Endothelial cell of umbilical vein (primary cell): ENCODE measurements around the gene TULP4. TPM values are rescaled to one million over a fixed set of nuclear protein-coding genes. Genes with fewer than 3 reads are reported as not detected.

Source experiments
- BruUV-seq: library from RNA; stranded (reverse); fragments of 400-500 nt; replicated peaks from 2 replicates; lab custom pipeline; 2021; lab: Mats Ljungman, UMichigan
- CTCF ChIA-PET: fragments of 300-600, 350-600 bp; sonication (Branson Sonifier 250); formaldehyde crosslinking; loops from one replicate; lab custom pipeline; 2021; ENCODE audit warnings: antibody characterized with exemption, inconsistent platforms; lab: Charles Lee
- POLR2A ChIA-PET: fragments of 300-600, 350-600 bp; sonication (Branson Sonifier 250); formaldehyde crosslinking; loops from one replicate; lab custom pipeline; 2021; ENCODE audit warnings: antibody characterized with exemption, inconsistent platforms; lab: Charles Lee
- DNase-seq: peaks from one replicate; pipeline ENCODE4 v3.0.0-alpha.2; 2011; ENCODE audit warnings: low read depth, low spot score
- FAIRE-seq: peaks from 2 replicates; lab custom pipeline; 2011; peaks lifted over from hg19 to GRCh38; lab: Jason Lieb, UNC
- H2AFZ ChIP-seq: 2 replicates; pipeline ENCODE4 v1.6.0; 2012; ENCODE audit warnings: low read depth, low read length, control low read depth, inconsistent platforms
- H3K27ac ChIP-seq: 2 replicates; pipeline ENCODE4 v1.5.1; 2011; ENCODE audit warnings: low read depth, mild to moderate bottlenecking, control low read depth, low read length, moderate library complexity; ENCODE audit not compliant: insufficient read depth
- H3K27me3 ChIP-seq, 2 experiments: 2 replicates each; pipeline versions ENCODE4 v1.6.0 to v1.6.1; 2011; ENCODE audit warnings: low read length in 2 of 2, mixed read lengths in 1 of 2; ENCODE audit not compliant: control insufficient read depth in 2 of 2, insufficient read depth in 2 of 2
- H3K36me3 ChIP-seq, 2 experiments: 2 replicates in 1 of 2; 3 replicates in 1 of 2; pipeline ENCODE4 v1.5.1; 2011; ENCODE audit warnings: low read length in 2 of 2, mild to moderate bottlenecking in 1 of 2, moderate library complexity in 1 of 2; ENCODE audit not compliant: control insufficient read depth in 2 of 2, insufficient read depth in 2 of 2; ENCODE audit errors: extremely low read depth in 1 of 2
- H3K4me1 ChIP-seq: 3 replicates; pipeline ENCODE4 v1.5.1; 2011; ENCODE audit warnings: mild to moderate bottlenecking, low read length; ENCODE audit not compliant: control insufficient read depth, insufficient read depth; ENCODE audit errors: extremely low read depth
- H3K4me2 ChIP-seq: 2 replicates; pipeline ENCODE4 v1.6.1; 2011; ENCODE audit warnings: low read length, control low read depth, mixed read lengths; ENCODE audit not compliant: insufficient read depth
- H3K4me3 ChIP-seq, 3 experiments: fragments of 200-600 bp in 1 of 3; sonication (generic), shearing (Covaris generic) in 1 of 3; replicated peaks in 1 of 3; 2 replicates each; pipeline ENCODE4 v1.5.1; 2011 to 2016; ENCODE audit warnings: control low read depth in 3 of 3, low read length in 3 of 3, mild to moderate bottlenecking in 2 of 3, inconsistent platforms in 1 of 3, low read depth in 1 of 3, moderate library complexity in 1 of 3; ENCODE audit not compliant: insufficient read depth in 1 of 3
- H3K79me2 ChIP-seq: 2 replicates; pipeline ENCODE4 v1.6.0; 2012; ENCODE audit warnings: low read length, inconsistent platforms; ENCODE audit not compliant: control insufficient read depth, insufficient read depth
- H3K9ac ChIP-seq: replicated peaks from 2 replicates; pipeline ENCODE3; 2011; ENCODE audit warnings: low read length, control low read depth; ENCODE audit not compliant: insufficient read depth; ENCODE audit errors: extremely low read depth
- H3K9me1 ChIP-seq: replicated peaks from 3 replicates; pipeline ENCODE4 v1.6.0; 2011; ENCODE audit warnings: mild to moderate bottlenecking, low read length; ENCODE audit not compliant: control insufficient read depth, insufficient read depth; ENCODE audit errors: extremely low read depth
- H3K9me3 ChIP-seq: replicated peaks from 2 replicates; pipeline ENCODE4 v1.5.1; 2012; ENCODE audit warnings: low read length, inconsistent platforms; ENCODE audit not compliant: control insufficient read depth, insufficient read depth
- H4K20me1 ChIP-seq: replicated peaks from 2 replicates; pipeline ENCODE3; 2011; ENCODE audit warnings: mild to moderate bottlenecking, low read length; ENCODE audit not compliant: control insufficient read depth, insufficient read depth; ENCODE audit errors: extremely low read depth
- EZH2 ChIP-seq: IDR thresholded peaks from 2 replicates; pipeline ENCODE4 v1.6.1; 2012; ENCODE audit warnings: borderline replicate concordance, low read depth, mild to moderate bottlenecking, moderate library complexity, low read length, inconsistent platforms; ENCODE audit not compliant: severe bottlenecking
- FOS ChIP-seq: IDR thresholded peaks from 2 replicates; pipeline ENCODE4 v1.6.1; 2011; ENCODE audit warnings: mild to moderate bottlenecking, low read length, moderate library complexity, borderline replicate concordance; ENCODE audit not compliant: insufficient read depth
- GATA2 ChIP-seq: IDR thresholded peaks from 2 replicates; pipeline ENCODE4 v1.7.0; 2011; ENCODE audit warnings: low read depth, mild to moderate bottlenecking, moderate library complexity, mixed read lengths, low read length; ENCODE audit not compliant: insufficient read length, insufficient read depth
- JUN ChIP-seq: IDR thresholded peaks from 2 replicates; pipeline ENCODE4 v1.6.1; 2011; ENCODE audit warnings: borderline replicate concordance, low read depth; ENCODE audit not compliant: insufficient read length, insufficient read depth
- MYC ChIP-seq: IDR thresholded peaks from one replicate; pipeline ENCODE4 v1.6.1; 2011; ENCODE audit warnings: mild to moderate bottlenecking, low read depth, low read length
- POLR2A ChIP-seq: IDR thresholded peaks from 2 replicates; pipeline ENCODE4 v1.6.1; 2012; ENCODE audit warnings: low read depth, mild to moderate bottlenecking, control low read depth, low read length
- POLR2AphosphoS5 ChIP-seq: IDR thresholded peaks from 2 replicates; pipeline ENCODE4 v1.6.1; 2012; ENCODE audit warnings: low read depth, mild to moderate bottlenecking, control low read depth, low read length, moderate library complexity; ENCODE audit not compliant: insufficient read depth
- dilution Hi-C: fragments of 300-500 bp; cut with MboI; formaldehyde crosslinking; loops from one replicate; pipeline ENCODE4 v1.15.0; 2019; ENCODE audit warnings: low sequenced_read_pairs; ENCODE audit not compliant: extremely low pct_ligation_motif_present
- intact Hi-C: fragments of 100-400 bp; cut with micrococcal nuclease; formaldehyde crosslinking; loops from one replicate; pipeline ENCODE4 v1.10.0; 2022
- polyA plus RNA-seq, 4 experiments: library from polyadenylated mRNA; depleted of rRNA in 3 of 4; stranded (reverse) in 3 of 4; unstranded in 1 of 4; fragments of >200 nt; gene quantifications; 2 replicates each; pipeline versions ENCODE4 v1.2.1 to v1.2.3, GENCODE V29; 2011 to 2012; ENCODE audit warnings: missing spikeins in 1 of 4
- total RNA-seq: library from RNA; stranded (reverse); gene quantifications from 2 replicates; pipeline ENCODE4 v1.2.3, GENCODE V29; 2021
- TF ChIP-seq, protein P1 (sequence below), 2 donors: IDR thresholded peaks; 1 replicate in 1 of 2; 2 replicates in 1 of 2; pipeline ENCODE4 v1.5.1; 2011; ENCODE audit warnings: low read length in 2 of 2, mild to moderate bottlenecking in 2 of 2, moderate library complexity in 2 of 2, control low read depth in 1 of 2, inconsistent platforms in 1 of 2, low read depth in 1 of 2; ENCODE audit not compliant: insufficient read depth in 1 of 2; ENCODE audit errors: extremely low read depth in 1 of 2
- TF ChIP-seq, protein P2 (sequence below): IDR thresholded peaks from 2 replicates; pipeline ENCODE4 v1.6.1; 2011; ENCODE audit not compliant: insufficient read depth, insufficient read length

The TULP4 gene
- total and polyA plus RNA-seq, 2 donors (not counting 3 experiments of a cell fraction or from before 2014, with no cell fraction given): 10.8 to 55.1 TPM

DNA sequence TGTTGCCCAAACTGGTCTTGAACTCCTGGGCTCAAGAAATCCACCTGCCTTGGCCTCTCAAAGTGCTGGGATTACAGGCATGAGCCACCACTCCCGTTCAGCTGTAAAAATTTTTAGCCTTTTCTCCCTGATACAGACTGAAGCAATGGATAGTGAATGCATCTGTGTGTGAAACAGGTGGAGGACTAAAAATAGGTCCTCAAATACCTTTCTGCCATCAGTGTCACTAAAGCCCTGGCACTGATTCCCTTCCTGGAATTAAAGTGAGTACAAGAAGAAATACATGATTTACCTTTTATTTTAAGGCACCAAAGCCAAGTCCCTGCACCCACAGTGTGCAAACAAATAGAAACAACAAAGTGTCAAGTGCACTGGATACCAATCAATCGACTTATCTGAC, 25.1 kb downstream of the TULP4 start:
- no peaks in the 10 kb centered on the region for H4K20me1 ChIP-seq
- H3K4me2 ChIP-seq: no peak overlapping the region
- intact Hi-C loops: no loop called here
- H3K36me3 ChIP-seq: peaks cover 0 to 2% of the 10 kb centered on the region in 2 experiments
- DNase-seq (no peak), FAIRE-seq (no peak)
- POLR2A ChIA-PET: no interaction called here
- H3K9me1 ChIP-seq: no peaks in the 10 kb centered on the region
- TF ChIP-seq, protein P1, sequence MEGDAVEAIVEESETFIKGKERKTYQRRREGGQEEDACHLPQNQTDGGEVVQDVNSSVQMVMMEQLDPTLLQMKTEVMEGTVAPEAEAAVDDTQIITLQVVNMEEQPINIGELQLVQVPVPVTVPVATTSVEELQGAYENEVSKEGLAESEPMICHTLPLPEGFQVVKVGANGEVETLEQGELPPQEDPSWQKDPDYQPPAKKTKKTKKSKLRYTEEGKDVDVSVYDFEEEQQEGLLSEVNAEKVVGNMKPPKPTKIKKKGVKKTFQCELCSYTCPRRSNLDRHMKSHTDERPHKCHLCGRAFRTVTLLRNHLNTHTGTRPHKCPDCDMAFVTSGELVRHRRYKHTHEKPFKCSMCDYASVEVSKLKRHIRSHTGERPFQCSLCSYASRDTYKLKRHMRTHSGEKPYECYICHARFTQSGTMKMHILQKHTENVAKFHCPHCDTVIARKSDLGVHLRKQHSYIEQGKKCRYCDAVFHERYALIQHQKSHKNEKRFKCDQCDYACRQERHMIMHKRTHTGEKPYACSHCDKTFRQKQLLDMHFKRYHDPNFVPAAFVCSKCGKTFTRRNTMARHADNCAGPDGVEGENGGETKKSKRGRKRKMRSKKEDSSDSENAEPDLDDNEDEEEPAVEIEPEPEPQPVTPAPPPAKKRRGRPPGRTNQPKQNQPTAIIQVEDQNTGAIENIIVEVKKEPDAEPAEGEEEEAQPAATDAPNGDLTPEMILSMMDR (IDR thresholded peaks at IDR 0.05; ENCODE audit: extremely low read depth in 1 of 2, insufficient read depth in 1 of 2, low read depth in 1 of 2, low read length in 2 of 2): no peak
- TF ChIP-seq MYC (no peak), POLR2AphosphoS5 (no peak), POLR2A (no peak), EZH2 (no peak), GATA2 (no peak), FOS (no peak), JUN (no peak)
- TF ChIP-seq, protein P2, sequence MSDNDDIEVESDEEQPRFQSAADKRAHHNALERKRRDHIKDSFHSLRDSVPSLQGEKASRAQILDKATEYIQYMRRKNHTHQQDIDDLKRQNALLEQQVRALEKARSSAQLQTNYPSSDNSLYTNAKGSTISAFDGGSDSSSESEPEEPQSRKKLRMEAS: no peak
- H3K4me1 ChIP-seq: no peaks in the 10 kb centered on the region
- H3K27ac ChIP-seq: no peak overlapping the region
- BruUV-seq: no TSS peak
- H3K4me3 ChIP-seq: no peak overlapping the region
- dilution Hi-C loops: no loop called here
- H2AFZ ChIP-seq: no peak overlapping the region
- no peak overlapping the region for H3K9ac ChIP-seq
- CTCF ChIA-PET: interaction anchor here (1.0 to 1.3 kb wide), 2 partner anchors 9 to 16 kb away, joined by 3 to 4 read pairs; no protein-coding TSS in a partner anchor
- no peaks in the 10 kb centered on the region for H3K27me3 ChIP-seq
- H3K79me2 ChIP-seq: peaks cover 5% of the 10 kb centered on the region
- H3K9me3 ChIP-seq: no peaks in the 10 kb centered on the region
